Muscle layer of colon (tissue), 2 donors: ENCODE measurements around the gene GUSB.
A peak's percentile ranks its signal among the peaks of the same experiment; 100 is the strongest.
"Not testable (repeated sequence)": the region's sequence is repeated elsewhere in the genome, so short reads cannot be mapped to it uniquely, and the experiment has no call there.

Source experiments
- H3K27ac ChIP-seq: one replicate; pipeline ENCODE4 v1.7.0; 2013; ENCODE audit warnings: low read depth, mild to moderate bottlenecking, low read length, moderate library complexity
- H3K27me3 ChIP-seq, 2 donors: one replicate each; pipeline ENCODE4 v1.7.0; 2013; ENCODE audit warnings: low read length in 2 of 2, mild to moderate bottlenecking in 2 of 2; ENCODE audit not compliant: insufficient read depth in 2 of 2, control insufficient read depth in 1 of 2
- H3K36me3 ChIP-seq: one replicate; pipeline ENCODE4 v1.7.0; 2013; ENCODE audit warnings: mild to moderate bottlenecking, low read length; ENCODE audit not compliant: insufficient read depth
- H3K4me1 ChIP-seq: one replicate; pipeline ENCODE4 v1.7.0; 2013; ENCODE audit warnings: mild to moderate bottlenecking, low read length; ENCODE audit not compliant: insufficient read depth
- H3K4me3 ChIP-seq, 2 donors: one replicate each; pipeline ENCODE4 v1.7.0; 2013; ENCODE audit warnings: low read length in 2 of 2, low read depth in 1 of 2, mild to moderate bottlenecking in 1 of 2, moderate library complexity in 1 of 2
- H3K9ac ChIP-seq: one replicate; pipeline ENCODE4 v1.7.0; 2013; ENCODE audit warnings: low read length
- H3K9me3 ChIP-seq: one replicate; pipeline ENCODE4 v1.7.0; 2013; ENCODE audit warnings: mild to moderate bottlenecking, low read length
- donor health status: abdominal sarcoma.
- donor health status: Adenocarcinoma of cecum.

GUSB gene

GRCh38 chr7:65989694-65990080 lies 7.7 kb upstream of the GUSB start:
- Histone ChIP-seq H3K9me3 (no peaks in the 10 kb centered on the region), H3K4me1 (no peaks in the 10 kb centered on the region), H3K27ac (no peak overlapping the region), H3K9ac (no peak overlapping the region), H3K4me3 (no peak overlapping the region), H3K36me3 (no peaks in the 10 kb centered on the region), H3K27me3 (no peaks in the 10 kb centered on the region)

GRCh38 chr7:65988503-65988902 lies 6.5 kb upstream of the GUSB start:
- H3K9me3 ChIP-seq, H3K27me3 ChIP-seq, H3K4me3 ChIP-seq, H3K27ac ChIP-seq, H3K36me3 ChIP-seq, H3K9ac ChIP-seq, H3K4me1 ChIP-seq: not testable (repeated sequence)

- Histone ChIP-seq H3K4me3 (no peak overlapping the region), H3K27me3 (no peaks in the 10 kb centered on the region), H3K27ac (no peak overlapping the region), H3K36me3 (no peaks in the 10 kb centered on the region), H3K9me3 (no peaks in the 10 kb centered on the region), H3K9ac (no peak overlapping the region), H3K4me1 (no peaks in the 10 kb centered on the region)
These were observed 6.1 kb upstream of the GUSB start for GRCh38 chr7:65988084-65988483.

DNA sequence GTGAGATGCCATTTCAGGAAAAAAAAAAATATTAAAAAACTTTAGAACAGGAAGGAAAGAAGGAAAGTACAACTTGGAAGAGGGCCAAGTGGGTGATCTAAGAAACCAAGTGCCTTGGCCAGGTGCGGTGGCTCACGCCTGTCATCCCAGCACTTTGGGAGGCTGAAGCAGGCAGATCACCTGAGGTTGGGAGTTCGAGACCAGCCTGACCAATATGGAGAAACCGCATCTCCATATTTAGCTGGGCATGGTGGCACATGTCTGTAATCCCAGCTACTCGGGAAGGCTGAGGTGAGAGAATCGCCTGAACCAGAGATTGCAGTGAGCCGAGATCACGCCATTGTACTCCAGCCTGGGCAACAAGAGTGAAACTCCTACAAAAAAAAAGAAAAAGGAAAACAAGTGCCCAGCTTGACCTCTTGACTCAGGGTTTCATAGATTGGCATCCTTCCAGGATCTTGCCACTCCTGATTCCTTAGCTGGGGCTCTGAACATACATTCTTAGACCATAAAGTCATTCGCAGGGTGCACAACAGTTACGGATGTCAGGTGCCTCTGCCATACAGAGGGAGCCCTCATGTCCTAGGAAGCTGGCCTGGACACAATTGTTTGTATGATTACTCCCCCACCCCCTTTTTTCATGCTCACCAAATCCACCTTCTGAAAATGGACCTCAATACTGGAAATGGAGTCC lies 2.1 kb upstream of the GUSB start:
- H3K27ac ChIP-seq, result no peak overlapping the region
- no peaks in the 10 kb centered on the region for H3K27me3 ChIP-seq
- H3K9me3 ChIP-seq, result no peaks in the 10 kb centered on the region
- H3K9ac ChIP-seq, result no peak overlapping the region
- no peak overlapping the region for H3K4me3 ChIP-seq
- H3K36me3 ChIP-seq, result peaks cover 6% of the 10 kb centered on the region
- peaks cover 12% of the 10 kb centered on the region for H3K4me1 ChIP-seq

- peaks cover 12% of the 10 kb centered on the region for H3K4me1 ChIP-seq
- H3K36me3 ChIP-seq, result peaks cover 15% of the 10 kb centered on the region
- no peak overlapping the region for H3K9ac ChIP-seq
- no peaks in the 10 kb centered on the region for H3K9me3 ChIP-seq
- no peak overlapping the region for H3K27ac ChIP-seq
- peak overlapping the region; percentile 27 to 68 for H3K4me3 ChIP-seq
- H3K27me3 ChIP-seq, result no peaks in the 10 kb centered on the region
These were observed 1.3 kb downstream of the GUSB start for GRCh38 chr7:65980478-65981250.

- Histone ChIP-seq H3K4me3 (peak overlapping the region; percentile 27 to 68), H3K9ac (no peak overlapping the region), H3K27ac (no peak overlapping the region), H3K9me3 (no peaks in the 10 kb centered on the region), H3K36me3 (peaks cover 21% of the 10 kb centered on the region), H3K27me3 (no peaks in the 10 kb centered on the region), H3K4me1 (peaks cover 12% of the 10 kb centered on the region)
These were observed 2.2 kb downstream of the GUSB start for GRCh38 chr7:65979583-65980477.

DNA sequence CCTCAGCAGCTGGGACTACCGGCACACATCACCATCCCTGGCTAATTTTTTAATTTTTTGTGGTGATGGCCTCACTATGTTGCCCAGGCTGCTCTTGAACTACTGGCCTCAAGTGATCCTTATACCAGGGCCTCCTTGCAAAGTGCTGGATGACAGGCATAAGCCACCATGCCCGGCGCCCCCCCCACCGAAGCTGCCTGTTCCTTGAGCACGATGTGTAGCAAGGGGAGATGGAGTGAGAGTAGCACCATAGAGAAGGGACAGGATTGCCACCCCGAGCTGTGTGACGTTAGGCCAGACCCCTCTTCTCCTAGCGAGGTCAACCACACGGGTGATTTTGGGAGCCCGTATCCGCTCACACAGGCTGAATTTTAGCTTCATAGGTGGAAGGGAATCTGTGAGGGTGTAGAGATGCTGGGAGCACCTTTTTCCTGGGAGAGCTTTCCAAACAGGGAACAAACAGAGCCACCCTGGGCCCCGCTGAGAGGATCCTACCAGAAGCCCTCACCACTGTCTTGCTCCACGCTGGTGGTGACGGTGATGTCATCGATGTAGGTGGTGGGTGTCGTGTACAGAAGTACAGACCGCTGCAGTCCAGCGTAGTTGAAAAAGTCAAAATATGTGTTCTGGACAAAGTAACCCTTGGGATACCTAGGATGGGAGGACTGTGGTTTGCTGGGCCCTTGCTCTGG lies 3.0 kb downstream of the GUSB start:
- no peaks in the 10 kb centered on the region for H3K9me3 ChIP-seq
- no peaks in the 10 kb centered on the region for H3K27me3 ChIP-seq
- no peak overlapping the region for H3K9ac ChIP-seq
- peaks cover 29% of the 10 kb centered on the region for H3K36me3 ChIP-seq
- H3K4me1 ChIP-seq, result peaks cover 12% of the 10 kb centered on the region
- H3K27ac ChIP-seq, result no peak overlapping the region
- no peak overlapping the region for H3K4me3 ChIP-seq

GRCh38 chr7:65976659-65977196 lies 5.3 kb downstream of the GUSB start:
- Histone ChIP-seq H3K4me3 (no peak overlapping the region), H3K27me3 (no peaks in the 10 kb centered on the region), H3K27ac (no peak overlapping the region), H3K36me3 (peaks cover 44% of the 10 kb centered on the region), H3K4me1 (peaks cover 8% of the 10 kb centered on the region), H3K9me3 (no peaks in the 10 kb centered on the region), H3K9ac (no peak overlapping the region)

DNA sequence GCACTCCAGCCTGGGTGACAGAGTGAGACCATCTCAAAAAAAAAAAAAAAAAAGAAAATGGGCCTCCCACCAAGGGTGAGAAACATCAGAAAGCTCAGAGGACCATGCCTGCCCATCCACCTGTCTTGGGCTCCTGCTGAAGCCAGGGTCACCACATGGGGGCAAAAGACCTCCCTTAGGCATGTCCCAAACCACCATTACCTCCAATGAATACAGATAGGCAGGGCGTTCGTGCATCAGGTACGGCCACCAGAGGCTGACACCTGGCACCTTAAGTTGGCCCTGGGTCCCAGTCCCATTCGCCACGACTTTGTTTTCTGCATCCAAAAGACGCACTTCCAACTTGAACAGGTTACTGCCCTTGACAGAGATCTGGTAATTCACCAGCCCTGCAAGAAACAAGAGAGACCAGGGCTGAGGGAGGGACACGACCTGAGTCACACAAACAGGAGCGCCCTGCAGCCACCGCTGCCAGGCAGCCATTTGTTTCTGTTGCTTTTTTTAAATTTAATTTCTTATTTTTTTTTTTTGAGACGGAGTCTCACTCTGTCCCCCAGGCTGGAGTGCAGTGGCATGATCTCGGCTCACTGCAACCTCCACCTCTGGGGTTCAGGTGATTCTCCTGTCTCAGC lies 6.1 kb downstream of the GUSB start:
- no peak overlapping the region for H3K9ac ChIP-seq
- H3K36me3 ChIP-seq, result peaks cover 46% of the 10 kb centered on the region
- no peaks in the 10 kb centered on the region for H3K9me3 ChIP-seq
- peaks cover 7% of the 10 kb centered on the region for H3K4me1 ChIP-seq
- no peak overlapping the region for H3K27ac ChIP-seq
- no peaks in the 10 kb centered on the region for H3K27me3 ChIP-seq
- H3K4me3 ChIP-seq, result no peak overlapping the region

DNA sequence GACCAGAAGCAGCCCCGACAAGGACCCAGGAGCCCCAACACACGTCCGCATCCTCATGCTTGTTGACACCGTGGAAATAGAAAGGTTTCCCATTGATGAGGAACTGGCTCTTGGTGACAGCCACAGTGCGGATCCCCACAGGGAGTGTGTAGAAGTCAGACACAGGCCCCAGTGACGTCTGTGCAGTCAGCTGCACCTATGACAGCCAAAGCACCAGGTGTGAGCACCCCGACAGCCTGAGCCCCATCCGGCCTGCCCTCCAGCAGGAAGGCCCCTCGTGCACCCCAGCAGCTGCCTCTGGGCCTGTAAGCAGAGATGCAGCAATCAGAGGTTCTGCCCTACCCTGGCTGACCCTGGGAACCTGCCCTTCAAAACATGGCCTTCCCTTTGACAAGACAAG lies 7.1 kb downstream of the GUSB start:
- H3K36me3 ChIP-seq, result peaks cover 49% of the 10 kb centered on the region
- H3K9me3 ChIP-seq, result no peaks in the 10 kb centered on the region
- no peak overlapping the region for H3K27ac ChIP-seq
- H3K4me3 ChIP-seq, result no peak overlapping the region
- H3K9ac ChIP-seq, result no peak overlapping the region
- H3K27me3 ChIP-seq, result no peaks in the 10 kb centered on the region
- no peaks in the 10 kb centered on the region for H3K4me1 ChIP-seq
